ENCODE data around the gene SMARCC2.

- no peak for TF ChIP-seq CTCF (conservative IDR thresholded peaks at IDR 0.05 in 1 of 2, IDR thresholded peaks at IDR 0.05 in 1 of 2; ENCODE audit: low read depth in 1 of 2, low read length in 2 of 2)
- no peak for TF ChIP-seq EZH2 (IDR thresholded peaks at IDR 0.05; ENCODE audit: low read length, missing control alignments)
Measured at GRCh38 chr12:56129942-56130495, 59.3 kb downstream of the SMARCC2 start.

Measured in fibroblast of lung (primary cell).